Adipocyte (in vitro differentiated cells): ENCODE measurements around the gene SPINDOC.
"Not testable (repeated sequence)": the region's sequence is repeated elsewhere in the genome, so short reads cannot be mapped to it uniquely, and the experiment has no call there.

Experiments
- DNase-seq: peaks from one replicate; pipeline ENCODE4 v3.0.0-alpha.2; 2015; ENCODE audit warnings: low read depth
- H3K27me3 ChIP-seq: replicated peaks from 2 replicates; pipeline ENCODE4 v1.7.0; 2013; ENCODE audit warnings: mild to moderate bottlenecking, low read length, moderate library complexity; ENCODE audit not compliant: control insufficient read depth, insufficient read depth
- H3K36me3 ChIP-seq: 2 replicates; pipeline ENCODE4 v1.7.0; 2013; ENCODE audit warnings: low read length, mild to moderate bottlenecking, moderate library complexity; ENCODE audit not compliant: control insufficient read depth, insufficient read depth, severe bottlenecking
- H3K4me1 ChIP-seq: 2 replicates; pipeline ENCODE4 v1.7.0; 2013; ENCODE audit warnings: mild to moderate bottlenecking, low read length, moderate library complexity; ENCODE audit not compliant: control insufficient read depth, insufficient read depth
- H3K4me3 ChIP-seq: 2 replicates; pipeline ENCODE4 v1.7.0; 2013; ENCODE audit warnings: mild to moderate bottlenecking, low read length, moderate library complexity
- H3K9ac ChIP-seq: 2 replicates; pipeline ENCODE4 v1.7.0; 2013; ENCODE audit warnings: mild to moderate bottlenecking, low read length, moderate library complexity
- H3K9me3 ChIP-seq: 2 replicates; pipeline ENCODE4 v1.7.0; 2013; ENCODE audit warnings: mild to moderate bottlenecking, low read length, moderate library complexity; ENCODE audit not compliant: control insufficient read depth

The SPINDOC gene

DNA sequence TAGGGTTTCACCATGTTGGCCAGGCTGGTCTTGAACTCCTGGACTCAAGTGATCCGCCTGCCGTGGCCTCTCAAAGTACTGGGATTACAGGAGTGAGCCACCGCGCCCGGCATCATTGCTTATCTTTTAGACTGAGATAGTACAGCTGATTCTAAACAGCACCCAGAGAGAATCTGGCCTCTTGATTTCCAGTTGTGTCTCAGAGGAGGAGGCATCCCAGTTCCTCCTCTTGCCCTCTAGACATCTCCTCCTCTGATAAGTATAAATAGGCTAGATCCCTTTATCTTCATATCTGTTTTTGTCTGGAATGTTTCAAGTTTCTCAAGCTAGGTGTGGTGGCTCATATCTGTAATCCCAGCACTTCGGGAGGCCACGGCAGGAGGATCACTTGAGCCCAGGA is 32.7 kb downstream of the SPINDOC start:
- no peak for DNase-seq
- Histone ChIP-seq H3K9ac (peak overlapping the region; percentile 22), H3K36me3 (peaks cover 4% of the 10 kb centered on the region), H3K4me3 (no peak overlapping the region), H3K9me3 (no peaks in the 10 kb centered on the region), H3K27me3 (no peaks in the 10 kb centered on the region), H3K4me1 (peaks cover 42% of the 10 kb centered on the region)

DNA sequence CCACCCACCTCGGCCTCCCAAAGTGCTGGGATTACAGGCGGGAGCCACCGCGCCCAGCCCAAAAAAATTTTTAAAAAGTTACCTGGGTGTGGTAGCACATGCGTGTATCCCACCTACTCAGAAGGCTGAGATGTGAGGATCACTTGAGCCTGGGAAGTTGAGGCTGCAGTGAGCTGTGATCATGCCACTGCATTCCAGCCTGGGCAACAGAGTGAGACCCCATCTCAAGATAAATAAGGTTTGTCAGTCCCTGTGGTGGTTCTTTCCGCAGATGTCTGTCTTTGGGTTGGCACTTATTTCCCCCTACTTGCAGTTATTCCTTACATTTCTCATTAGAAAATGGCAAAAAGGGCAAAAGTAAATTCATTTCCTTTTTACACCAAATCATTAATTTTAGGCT is 33.6 kb downstream of the SPINDOC start:
- Histone ChIP-seq H3K9ac (no peak overlapping the region), H3K36me3 (peaks cover 4% of the 10 kb centered on the region), H3K4me1 (peaks cover 42% of the 10 kb centered on the region), H3K4me3 (no peak overlapping the region), H3K9me3 (no peaks in the 10 kb centered on the region), H3K27me3 (no peaks in the 10 kb centered on the region)
- no peak for DNase-seq

DNA sequence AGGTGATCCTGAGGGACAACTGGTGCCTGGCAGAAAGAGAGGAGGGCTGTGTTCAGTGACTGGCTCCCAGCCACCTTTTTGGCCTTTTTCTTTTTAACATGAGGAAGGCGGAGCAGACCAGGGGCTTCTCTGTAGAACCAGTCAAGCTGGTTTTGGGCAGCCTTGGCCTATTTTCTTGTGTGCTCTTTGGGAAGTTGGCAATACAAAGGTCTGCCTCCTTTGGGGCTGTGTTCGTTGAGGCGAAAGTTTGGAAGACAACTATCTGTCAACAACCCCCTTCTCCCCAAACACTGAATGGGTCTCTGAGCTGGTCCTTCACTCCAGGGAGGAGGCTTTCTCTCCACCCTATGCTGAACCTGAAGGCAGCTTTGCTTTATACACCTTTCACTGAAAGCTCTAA is 34.1 kb downstream of the SPINDOC start:
- Histone ChIP-seq H3K4me1 (peaks cover 44% of the 10 kb centered on the region), H3K36me3 (peaks cover 4% of the 10 kb centered on the region), H3K27me3 (no peaks in the 10 kb centered on the region), H3K4me3 (no peak overlapping the region), H3K9ac (no peak overlapping the region), H3K9me3 (no peaks in the 10 kb centered on the region)
- no peak for DNase-seq

DNA sequence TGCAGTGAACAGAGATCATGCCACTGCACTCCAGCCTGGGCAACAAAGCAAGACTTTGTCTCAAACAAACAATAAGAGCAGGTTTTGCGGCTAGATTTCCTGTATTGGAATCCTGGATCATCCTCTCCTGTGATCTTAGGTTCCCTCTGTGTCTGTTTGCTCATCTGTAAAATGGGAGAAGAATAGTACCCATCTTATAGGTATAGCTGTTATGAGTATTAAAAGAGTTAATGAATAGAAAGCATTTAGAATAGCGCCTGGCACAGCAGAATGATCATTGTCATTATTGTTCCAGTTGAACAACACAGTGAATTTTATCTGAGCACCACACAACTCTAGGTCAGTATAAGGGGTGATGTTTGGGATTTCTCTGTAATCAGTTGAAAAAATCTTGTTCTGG is 36.4 kb downstream of the SPINDOC start:
- no peak for DNase-seq
- no peak overlapping the region for H3K4me3 ChIP-seq

DNA sequence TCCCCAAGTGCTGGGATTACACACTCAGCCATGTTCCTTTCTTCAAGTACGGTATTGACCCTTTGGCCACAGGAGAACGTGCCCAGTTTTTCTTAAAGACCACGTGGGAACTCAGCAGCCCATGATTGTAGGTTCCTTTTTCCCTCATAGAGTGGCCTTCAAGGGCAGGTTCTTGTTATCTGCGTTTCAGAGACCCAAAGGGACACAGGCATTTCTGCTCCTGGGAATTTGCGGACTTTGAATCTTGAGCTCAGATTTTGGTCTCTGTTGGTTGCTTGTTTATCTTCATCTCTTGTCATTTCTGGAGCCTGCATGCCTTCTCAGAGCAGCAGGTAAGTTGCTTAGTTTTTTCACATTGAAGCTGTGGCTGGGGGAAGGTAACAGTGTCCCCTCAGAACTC is 37.7 kb downstream of the SPINDOC start:
- peaks cover 36% of the 10 kb centered on the region for H3K4me1 ChIP-seq

More for the DNA sequence above, 36.4 kb downstream of the SPINDOC start:
- no peak overlapping the region for H3K9ac ChIP-seq
- no peaks in the 10 kb centered on the region for H3K9me3 ChIP-seq
- H3K36me3 ChIP-seq, result no peaks in the 10 kb centered on the region
- peaks cover 38% of the 10 kb centered on the region for H3K4me1 ChIP-seq
- H3K27me3 ChIP-seq, result no peaks in the 10 kb centered on the region

DNA sequence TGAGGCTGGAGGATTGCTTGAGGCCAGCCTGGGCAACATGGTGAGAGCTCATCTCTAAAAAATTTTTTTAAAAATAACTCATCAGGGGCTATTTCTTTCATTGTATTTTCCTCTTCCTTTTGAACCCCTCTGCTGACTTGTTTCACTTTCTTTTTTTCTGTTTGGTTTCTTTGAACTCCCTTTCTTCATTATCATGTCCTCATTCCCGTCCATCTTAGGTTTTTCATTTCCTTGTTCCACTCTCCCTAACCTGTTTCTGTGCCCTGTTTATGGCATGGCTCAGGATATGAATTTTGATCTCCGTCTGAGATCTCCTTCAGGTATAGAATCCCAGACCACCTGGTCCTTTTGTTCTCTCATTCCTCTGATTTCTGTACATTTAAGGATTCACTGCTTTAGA is 38.1 kb downstream of the SPINDOC start:
- H3K4me3 ChIP-seq, result no peak overlapping the region
- H3K9me3 ChIP-seq, result no peaks in the 10 kb centered on the region
- H3K36me3 ChIP-seq, result no peaks in the 10 kb centered on the region
- peaks cover 38% of the 10 kb centered on the region for H3K4me1 ChIP-seq
- no peaks in the 10 kb centered on the region for H3K27me3 ChIP-seq
- no peak overlapping the region for H3K9ac ChIP-seq
- DNase-seq, result no peak

More for the DNA sequence above, 37.7 kb downstream of the SPINDOC start:
- no peak overlapping the region for H3K4me3 ChIP-seq
- H3K9me3 ChIP-seq, result no peaks in the 10 kb centered on the region
- no peak overlapping the region for H3K9ac ChIP-seq
- no peak for DNase-seq
- no peaks in the 10 kb centered on the region for H3K27me3 ChIP-seq
- H3K36me3 ChIP-seq, result no peaks in the 10 kb centered on the region

DNA sequence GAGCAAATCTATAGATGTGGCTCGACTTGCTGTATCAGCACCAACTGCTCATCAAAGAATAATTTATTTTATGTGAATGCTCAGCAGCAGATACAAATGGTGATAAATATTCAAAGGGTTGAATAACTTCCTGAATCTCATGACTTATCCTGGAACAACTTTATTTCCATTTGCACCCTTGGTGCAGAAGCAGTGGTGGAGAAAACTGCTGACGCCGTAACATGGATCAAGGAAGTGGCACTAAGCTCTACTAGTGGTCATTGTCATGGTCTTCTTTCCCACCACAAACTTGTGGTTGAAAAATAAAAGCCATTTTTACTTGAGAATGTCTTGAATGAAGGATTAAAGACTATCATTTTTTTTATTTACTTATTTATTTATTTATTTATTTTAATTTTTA is 40.2 kb downstream of the SPINDOC start:
- Histone ChIP-seq H3K4me1 (peaks cover 41% of the 10 kb centered on the region), H3K4me3 (no peak overlapping the region), H3K9ac (no peak overlapping the region), H3K36me3 (no peaks in the 10 kb centered on the region), H3K9me3 (no peaks in the 10 kb centered on the region), H3K27me3 (no peaks in the 10 kb centered on the region)
- no peak for DNase-seq

DNA sequence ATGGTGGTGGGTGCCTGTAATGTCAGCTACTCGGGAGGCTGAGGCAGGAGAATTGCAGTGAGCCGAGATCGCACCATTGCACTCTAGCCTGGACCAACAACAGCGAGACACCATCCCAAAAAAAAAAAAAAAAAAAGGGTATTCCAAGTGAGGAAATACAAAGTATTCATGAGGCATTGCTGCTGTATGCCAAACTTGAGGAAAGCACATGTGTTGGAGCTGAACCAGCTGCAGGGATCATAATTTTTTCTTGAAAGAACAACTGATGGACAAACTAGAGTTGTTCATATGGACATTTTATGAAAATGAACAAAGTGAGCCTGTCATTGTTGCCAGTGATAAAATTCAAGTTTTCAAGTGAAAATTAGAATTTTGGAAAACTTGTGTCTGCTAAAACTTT is 41.4 kb downstream of the SPINDOC start:
- no peak for DNase-seq
- no peak overlapping the region for H3K4me3 ChIP-seq
- no peaks in the 10 kb centered on the region for H3K27me3 ChIP-seq
- no peaks in the 10 kb centered on the region for H3K9me3 ChIP-seq
- no peak overlapping the region for H3K9ac ChIP-seq
- H3K4me1 ChIP-seq, result peaks cover 51% of the 10 kb centered on the region
- peaks cover 1% of the 10 kb centered on the region for H3K36me3 ChIP-seq

DNA sequence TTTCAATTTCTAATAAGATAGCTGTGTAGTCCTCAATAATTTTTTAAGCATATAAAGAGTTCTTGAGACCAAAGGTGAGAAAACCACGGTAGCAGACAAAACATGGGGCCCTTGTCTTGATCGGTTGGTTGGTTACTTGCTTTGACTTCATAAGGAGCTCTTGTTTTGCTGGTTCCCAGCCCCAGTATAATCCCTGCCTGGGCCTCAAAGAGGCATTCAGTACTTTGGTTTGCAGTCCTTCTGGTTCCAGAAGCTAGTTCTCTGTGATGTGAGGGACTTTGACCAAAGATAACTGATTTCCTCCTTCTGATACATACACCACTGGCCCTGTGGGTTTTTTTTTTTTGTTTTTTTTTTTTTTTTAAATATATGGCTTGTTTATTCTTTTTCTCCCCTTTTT is 42.7 kb downstream of the SPINDOC start:
- Histone ChIP-seq H3K27me3 (no peaks in the 10 kb centered on the region), H3K4me1 (peaks cover 45% of the 10 kb centered on the region), H3K4me3 (no peak overlapping the region), H3K36me3 (peaks cover 5% of the 10 kb centered on the region), H3K9me3 (no peaks in the 10 kb centered on the region), H3K9ac (no peak overlapping the region)
- no peak for DNase-seq

DNA sequence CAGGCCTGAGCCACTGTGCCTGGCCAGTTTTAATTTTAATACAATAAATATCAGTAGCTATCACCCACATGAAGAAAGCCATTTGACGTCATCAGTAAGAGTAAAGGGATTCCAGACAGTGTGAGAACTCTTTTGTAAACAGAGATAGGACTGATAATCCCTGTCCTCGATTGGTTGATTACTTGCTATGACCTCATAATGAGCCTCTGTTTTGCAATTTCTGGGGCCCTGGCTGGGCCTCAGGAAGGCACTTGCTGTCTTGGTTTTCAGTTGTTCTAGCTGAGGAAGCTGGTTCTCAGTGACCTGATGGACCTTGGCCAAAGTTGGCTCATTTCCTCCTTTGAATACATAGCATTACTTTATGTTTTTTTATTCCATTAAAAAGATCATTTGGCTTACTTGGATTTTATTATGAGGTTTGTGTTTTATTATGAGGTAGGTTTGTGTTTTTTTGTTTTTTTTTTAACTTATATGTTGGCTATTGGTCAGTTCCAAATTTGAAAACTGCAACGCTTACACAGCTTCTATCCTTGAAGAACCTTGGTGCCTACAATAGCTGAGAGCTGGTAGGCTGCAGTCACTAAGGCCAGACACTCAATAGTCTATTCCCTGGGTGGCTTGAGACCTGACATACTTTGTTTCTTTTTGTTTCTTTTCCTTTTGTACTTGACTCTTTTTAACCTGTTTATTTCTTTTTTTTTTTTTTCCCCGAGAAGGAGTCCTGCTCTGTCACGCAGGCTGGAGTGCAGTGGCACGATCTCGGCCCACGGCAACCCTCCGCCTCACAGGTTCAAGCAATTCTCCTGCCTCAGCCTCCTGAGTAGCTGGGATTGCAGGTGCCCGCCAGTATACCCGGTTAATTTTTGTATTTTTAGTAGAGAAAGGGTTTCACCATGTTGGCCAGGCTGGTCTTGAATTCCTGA is 45.6 kb downstream of the SPINDOC start:
- Histone ChIP-seq H3K4me1 (peaks cover 37% of the 10 kb centered on the region), H3K27me3 (no peaks in the 10 kb centered on the region), H3K9ac (no peak overlapping the region), H3K9me3 (no peaks in the 10 kb centered on the region), H3K36me3 (peaks cover 10% of the 10 kb centered on the region), H3K4me3 (no peak overlapping the region)
- DNase-seq, result peak; percentile 79

DNA sequence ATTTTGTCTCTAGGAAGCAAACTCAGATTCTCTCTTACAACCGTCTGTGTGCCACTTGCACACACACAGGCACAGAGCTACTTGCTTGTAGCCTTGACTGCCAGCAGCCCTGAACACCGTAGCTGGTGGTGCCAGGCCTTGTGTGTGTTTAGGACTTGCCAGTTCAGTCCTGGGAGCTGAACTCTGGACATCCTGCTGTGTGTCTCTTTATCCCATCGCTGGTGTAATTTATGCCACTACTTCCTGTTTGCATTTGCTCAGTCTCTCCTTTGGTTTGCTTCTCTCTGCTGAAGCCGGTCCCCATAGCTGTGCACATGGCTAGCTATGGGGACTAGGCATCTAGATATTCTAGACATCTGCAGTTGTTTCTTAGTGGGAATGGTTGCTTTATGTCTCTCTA is 49.7 kb downstream of the SPINDOC start:
- H3K4me1 ChIP-seq, result peaks cover 38% of the 10 kb centered on the region
- H3K27me3 ChIP-seq, result no peaks in the 10 kb centered on the region
- DNase-seq, result no peak
- H3K9me3 ChIP-seq, result no peaks in the 10 kb centered on the region
- H3K4me3 ChIP-seq, result no peak overlapping the region
- H3K9ac ChIP-seq, result no peak overlapping the region
- peaks cover 17% of the 10 kb centered on the region for H3K36me3 ChIP-seq

DNA sequence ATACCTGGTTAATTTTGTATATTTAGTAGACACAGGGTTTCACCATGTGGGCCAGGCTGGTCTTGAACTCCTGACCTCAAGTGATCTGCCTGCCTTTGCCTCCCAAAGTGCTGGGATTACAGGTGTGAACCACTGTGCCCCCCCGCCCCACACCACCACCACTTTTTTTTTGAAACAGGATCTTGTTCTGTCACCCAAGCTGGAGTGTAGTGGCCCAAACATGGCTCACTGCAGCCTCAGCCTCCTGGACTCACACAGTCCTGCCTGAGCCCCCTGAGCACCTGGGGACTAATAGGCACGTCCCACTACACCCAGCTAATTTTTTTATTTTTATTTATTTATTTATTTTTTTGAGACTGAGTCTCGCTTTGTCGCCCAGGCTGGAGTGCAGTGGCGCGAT is 50.4 kb downstream of the SPINDOC start:
- H3K4me3 ChIP-seq, H3K27me3 ChIP-seq, H3K9ac ChIP-seq, H3K9me3 ChIP-seq, DNase-seq: not testable (repeated sequence)
- Histone ChIP-seq H3K36me3 (peaks cover 17% of the 10 kb centered on the region), H3K4me1 (peaks cover 35% of the 10 kb centered on the region)
